ENCODE measurements around the gene KCNB1.
A peak's percentile ranks its signal among the peaks of the same experiment; 100 is the strongest.

Gene KCNB1

GRCh38 chr20:49405696-49406095 lies 76.8 kb downstream of the KCNB1 start:
- DNase-seq = no peak

- DNase-seq = no peak
These were observed 77.3 kb downstream of the KCNB1 start for GRCh38 chr20:49405062-49405683.

- no peak for DNase-seq
These were observed 78.0 kb downstream of the KCNB1 start for GRCh38 chr20:49404461-49404860.

- no peak for DNase-seq
These were observed 78.6 kb downstream of the KCNB1 start for GRCh38 chr20:49403911-49404310.

- DNase-seq = no peak
These were observed 79.5 kb downstream of the KCNB1 start for GRCh38 chr20:49403012-49403411.

GRCh38 chr20:49400904-49401303 lies 81.6 kb downstream of the KCNB1 start:
- no peak for DNase-seq

GRCh38 chr20:49400410-49400809 lies 82.1 kb downstream of the KCNB1 start:
- no peak for DNase-seq

- DNase-seq = no peak
These were observed 83.1 kb downstream of the KCNB1 start for GRCh38 chr20:49399329-49399728.

- no peak for DNase-seq
These were observed 83.9 kb downstream of the KCNB1 start for GRCh38 chr20:49398401-49399144.

GRCh38 chr20:49397525-49397924 lies 84.9 kb downstream of the KCNB1 start:
- no peak for DNase-seq

- no peak for DNase-seq
These were observed 86.2 kb downstream of the KCNB1 start for GRCh38 chr20:49396230-49396629.

GRCh38 chr20:49395659-49396058 lies 86.8 kb downstream of the KCNB1 start:
- no peak for DNase-seq

- DNase-seq = no peak
These were observed 87.3 kb downstream of the KCNB1 start for GRCh38 chr20:49395183-49395582.

- DNase-seq = no peak
These were observed 87.7 kb downstream of the KCNB1 start for GRCh38 chr20:49394757-49395156.

GRCh38 chr20:49394264-49394663 lies 88.2 kb downstream of the KCNB1 start:
- no peak for DNase-seq

- no peak for DNase-seq
These were observed 88.7 kb downstream of the KCNB1 start for GRCh38 chr20:49393803-49394202.

GRCh38 chr20:49392745-49393144 lies 89.7 kb downstream of the KCNB1 start:
- DNase-seq = no peak

- DNase-seq = no peak
These were observed 90.8 kb downstream of the KCNB1 start for GRCh38 chr20:49391404-49392245.

GRCh38 chr20:49389854-49390253 lies 92.6 kb downstream of the KCNB1 start:
- DNase-seq = no peak

- DNase-seq = no peak
These were observed 93.7 kb downstream of the KCNB1 start for GRCh38 chr20:49388744-49389143.

GRCh38 chr20:49387581-49387939 lies 94.9 kb downstream of the KCNB1 start:
- DNase-seq = no peak

GRCh38 chr20:49386848-49387580 lies 95.5 kb downstream of the KCNB1 start:
- DNase-seq = no peak

- DNase-seq = peak; percentile 46
These were observed 97.0 kb downstream of the KCNB1 start for GRCh38 chr20:49385465-49385864.
